Adrenal gland (tissue), 12 donors: Measurements from ENCODE around the gene STX18. TPM values are rescaled to one million over a fixed set of nuclear protein-coding genes. Genes with fewer than 3 reads are reported as not detected.
"Not testable (repeated sequence)": the region's sequence is repeated elsewhere in the genome, so short reads cannot be mapped to it uniquely, and the experiment has no call there.

Source experiments
- DNase-seq, 7 donors: peaks; one replicate each; pipeline ENCODE4 v3.0.0-alpha.2; 2019 to 2020
- H3K27ac ChIP-seq, 5 donors: fragments of 200-600 bp; sonication (generic) in 4 of 5; 1 replicate in 3 of 5; 2 replicates in 2 of 5; pipeline versions ENCODE4 v1.5.1 to v1.8.0; 2016 to 2020; ENCODE audit warnings: mild to moderate bottlenecking in 1 of 5
- H3K27me3 ChIP-seq: fragments of 200-600 bp; 2 replicates; pipeline ENCODE4 v1.8.0; 2021
- H3K36me3 ChIP-seq, 2 donors: fragments of 200-600 bp; replicated peaks in 1 of 2; 1 replicate in 1 of 2; 2 replicates in 1 of 2; pipeline versions ENCODE4 v1.5.1 to v1.8.0; 2018 to 2022
- H3K4me1 ChIP-seq, 2 donors: fragments of 200-600 bp; replicated peaks in 1 of 2; 1 replicate in 1 of 2; 2 replicates in 1 of 2; pipeline versions ENCODE4 v1.5.1 to v1.8.0; 2018 to 2021
- H3K4me3 ChIP-seq, 4 donors: fragments of 200-600 bp; sonication (generic) in 3 of 4; one replicate each; pipeline ENCODE4 v1.5.1; 2016 to 2018
- H3K9me3 ChIP-seq, 3 donors: fragments of 200-600 bp; sonication (generic) in 1 of 3; replicated peaks in 1 of 3; 1 replicate in 2 of 3; 2 replicates in 1 of 3; pipeline versions ENCODE4 v1.5.1 to v1.8.0; 2016 to 2021
- CTCF ChIP-seq, 6 experiments: fragments of 450-650 bp in 4 of 6; fragments of 200-600 bp in 2 of 6; sonication (generic) in 1 of 6; IDR thresholded peaks; 1 replicate in 5 of 6; 2 replicates in 1 of 6; pipeline versions ENCODE4 v1.5.1 to v1.8.0; 2016 to 2021; ENCODE audit warnings: antibody characterized with exemption in 6 of 6, mild to moderate bottlenecking in 2 of 6, moderate library complexity in 1 of 6
- POLR2A ChIP-seq, 2 donors: fragments of 450-650 bp; IDR thresholded peaks; one replicate each; pipeline ENCODE4 v1.6.1; 2017; ENCODE audit warnings: antibody characterized with exemption in 2 of 2, mild to moderate bottlenecking in 2 of 2, moderate library complexity in 1 of 2
- WGBS, 4 donors: extraction: QIAGEN DNeasy Blood & Tissue Kit in 2 of 4; methylation state at CpG; one replicate each; pipeline versions ENCODE4 v1.1.5 to v1.1.7; 2013 to 2017; 5-methylcytosine and 5-hydroxymethylcytosine counted together
- intact Hi-C, 2 donors: fragments of 100-400 bp; cut with DNase I; formaldehyde crosslinking; loops; one replicate each; pipeline versions ENCODE4 v1.14.1 to v1.15.0; 2022 to 2023
- polyA plus RNA-seq, 3 donors: library from polyadenylated mRNA; stranded (reverse); fragments of 200-250 nt in 2 of 3; fragments of 350-450 nt in 1 of 3; fragmentation: Illumina TruSeq in 1 of 3; extraction: RNeasy Lipid Tissue Mini Kit (QIAGEN cat#74804) in 1 of 3; gene quantifications; one replicate each; pipeline ENCODE4 v1.2.3, GENCODE V29; 2013 to 2014
- total RNA-seq, 9 donors: library from RNA; depleted of rRNA in 4 of 9; stranded (reverse); fragments of >200 nt in 4 of 9; fragments of 120-200 nt in 1 of 9; fragmentation: NEBNext Ultra II Directional in 1 of 9; extraction: Animal tissue kit (Norgen Biotek cat#: 25700) in 1 of 9; gene quantifications; one replicate each; pipeline versions ENCODE4 v1.1.0 to v1.2.4, GENCODE V29; 2013 to 2023
- donor health status: healthy with polysubstance abuse.
- donor health status: Bipolar disorder and iron deficiency.
- donor health status: DM: yes; HTN: yes; CAD: no.
- donor health status: DM: no; HTN: no; CAD: no.
- donor health status: DM: no; HTN: no; CAD: no.
- donor health status: DM: yes; HTN: yes; CAD: no.

STX18 gene
- total and polyA plus RNA-seq, 12 donors: 28.6 to 88.5 (median 38.1) TPM

GRCh38 chr4:4506961-4507360, 34.9 kb downstream of the STX18 start:
- TF ChIP-seq CTCF (IDR thresholded peaks at IDR 0.05): no peak
- no peak for TF ChIP-seq POLR2A (IDR thresholded peaks at IDR 0.05)
- DNase-seq: no peak
- 85 to 96% (median 87%) methylated on average over 4 to 5 of the region's 5 CpGs for WGBS, 4 donors
- Histone ChIP-seq H3K4me1 (peaks cover 5 to 12% of the 10 kb centered on the region in 2 donors), H3K9me3 (no peaks in the 10 kb centered on the region), H3K4me3 (no peak overlapping the region), H3K27me3 (no peaks in the 10 kb centered on the region), H3K36me3 (no peaks in the 10 kb centered on the region), H3K27ac (no peak overlapping the region)
- intact Hi-C loops: no loop called here

- peaks cover 5 to 15% of the 10 kb centered on the region in 2 donors for H3K4me1 ChIP-seq
- intact Hi-C loops, DNase-seq, H3K9me3 ChIP-seq, H3K27ac ChIP-seq, H3K27me3 ChIP-seq, H3K36me3 ChIP-seq, H3K4me3 ChIP-seq: not testable (repeated sequence)
- WGBS, 4 donors: 91 to 98% (median 96%) methylated on average over 9 of the region's 9 CpGs
Measured at GRCh38 chr4:4505211-4505610, 36.6 kb downstream of the STX18 start.

GRCh38 chr4:4504783-4505182, 37.1 kb downstream of the STX18 start:
- DNase-seq: no peak
- Histone ChIP-seq H3K4me3 (no peak overlapping the region), H3K4me1 (peaks cover 5 to 15% of the 10 kb centered on the region in 2 donors), H3K36me3 (no peaks in the 10 kb centered on the region), H3K27ac (no peak overlapping the region), H3K27me3 (no peaks in the 10 kb centered on the region), H3K9me3 (no peaks in the 10 kb centered on the region)
- WGBS, 4 donors: 94 to 97% (median 96%) methylated on average over 2 of the region's 2 CpGs
- intact Hi-C loops: no loop called here
- TF ChIP-seq CTCF (IDR thresholded peaks at IDR 0.05): no peak
- TF ChIP-seq POLR2A (IDR thresholded peaks at IDR 0.05): no peak

- DNase-seq: peak in 1 of 7 donors; percentile 26
- Histone ChIP-seq H3K9me3 (no peaks in the 10 kb centered on the region), H3K4me3 (peak overlapping the region in 1 of 4 donors; percentile 18), H3K4me1 (peaks cover 6 to 22% of the 10 kb centered on the region in 2 donors), H3K27ac (peak overlapping the region in 1 of 5 donors; percentile 19), H3K36me3 (no peaks in the 10 kb centered on the region), H3K27me3 (no peaks in the 10 kb centered on the region)
- 44 to 47% (median 46%) methylated on average over 10 of the region's 10 CpGs for WGBS, 4 donors
- no peak for TF ChIP-seq POLR2A (IDR thresholded peaks at IDR 0.05)
- intact Hi-C loops: no loop called here
Measured at GRCh38 chr4:4502694-4503311, 39.0 kb downstream of the STX18 start.

- Histone ChIP-seq H3K4me1 (peaks cover 15 to 33% of the 10 kb centered on the region in 2 donors), H3K9me3 (no peaks in the 10 kb centered on the region), H3K27me3 (no peaks in the 10 kb centered on the region), H3K4me3 (no peak overlapping the region), H3K27ac (no peak overlapping the region), H3K36me3 (no peaks in the 10 kb centered on the region)
- DNase-seq: no peak
- WGBS, 4 donors: 85 to 92% (median 88%) methylated on average over 2 of the region's 2 CpGs
- TF ChIP-seq CTCF (IDR thresholded peaks at IDR 0.05): no peak
- no peak for TF ChIP-seq POLR2A (IDR thresholded peaks at IDR 0.05)
- intact Hi-C loops: no loop called here
Measured at GRCh38 chr4:4501679-4502078, 40.2 kb downstream of the STX18 start.
